PFSK-1 (cell line): Measurements from ENCODE around the gene WNT3.

Experiments
- POLR2AphosphoS5 ChIP-seq: IDR thresholded peaks from 2 replicates; pipeline ENCODE4 v1.6.1; 2012; ENCODE audit warnings: low read depth, mild to moderate bottlenecking, control low read depth, low read length, moderate library complexity
- TF ChIP-seq, protein P1 (sequence below), 2 experiments: IDR thresholded peaks; 2 replicates each; pipeline versions ENCODE4 v1.6.1 to v1.8.0; 2011 to 2012; ENCODE audit warnings: low read depth in 2 of 2, low read length in 2 of 2, control low read depth in 1 of 2, inconsistent platforms in 1 of 2, mild to moderate bottlenecking in 1 of 2, moderate library complexity in 1 of 2; ENCODE audit not compliant: insufficient read depth in 1 of 2

- TF ChIP-seq, protein P1, sequence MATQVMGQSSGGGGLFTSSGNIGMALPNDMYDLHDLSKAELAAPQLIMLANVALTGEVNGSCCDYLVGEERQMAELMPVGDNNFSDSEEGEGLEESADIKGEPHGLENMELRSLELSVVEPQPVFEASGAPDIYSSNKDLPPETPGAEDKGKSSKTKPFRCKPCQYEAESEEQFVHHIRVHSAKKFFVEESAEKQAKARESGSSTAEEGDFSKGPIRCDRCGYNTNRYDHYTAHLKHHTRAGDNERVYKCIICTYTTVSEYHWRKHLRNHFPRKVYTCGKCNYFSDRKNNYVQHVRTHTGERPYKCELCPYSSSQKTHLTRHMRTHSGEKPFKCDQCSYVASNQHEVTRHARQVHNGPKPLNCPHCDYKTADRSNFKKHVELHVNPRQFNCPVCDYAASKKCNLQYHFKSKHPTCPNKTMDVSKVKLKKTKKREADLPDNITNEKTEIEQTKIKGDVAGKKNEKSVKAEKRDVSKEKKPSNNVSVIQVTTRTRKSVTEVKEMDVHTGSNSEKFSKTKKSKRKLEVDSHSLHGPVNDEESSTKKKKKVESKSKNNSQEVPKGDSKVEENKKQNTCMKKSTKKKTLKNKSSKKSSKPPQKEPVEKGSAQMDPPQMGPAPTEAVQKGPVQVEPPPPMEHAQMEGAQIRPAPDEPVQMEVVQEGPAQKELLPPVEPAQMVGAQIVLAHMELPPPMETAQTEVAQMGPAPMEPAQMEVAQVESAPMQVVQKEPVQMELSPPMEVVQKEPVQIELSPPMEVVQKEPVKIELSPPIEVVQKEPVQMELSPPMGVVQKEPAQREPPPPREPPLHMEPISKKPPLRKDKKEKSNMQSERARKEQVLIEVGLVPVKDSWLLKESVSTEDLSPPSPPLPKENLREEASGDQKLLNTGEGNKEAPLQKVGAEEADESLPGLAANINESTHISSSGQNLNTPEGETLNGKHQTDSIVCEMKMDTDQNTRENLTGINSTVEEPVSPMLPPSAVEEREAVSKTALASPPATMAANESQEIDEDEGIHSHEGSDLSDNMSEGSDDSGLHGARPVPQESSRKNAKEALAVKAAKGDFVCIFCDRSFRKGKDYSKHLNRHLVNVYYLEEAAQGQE (IDR thresholded peaks at IDR 0.05; ENCODE audit: insufficient read depth in 1 of 2, low read depth in 2 of 2, low read length in 2 of 2): no peak
- TF ChIP-seq POLR2AphosphoS5: no peak
Observed at GRCh38 chr17:46751425-46751824, 67.1 kb downstream of the WNT3 start.
